Vagina (tissue), 2 donors: ENCODE data around the gene RTP3.

ENCODE experiments used
- CTCF ChIP-seq, 3 experiments: fragments of 450-650 bp in 2 of 3; fragments of 200-600 bp in 1 of 3; sonication (generic) in 1 of 3; IDR thresholded peaks; one replicate each; pipeline ENCODE4 v1.5.1; 2017 to 2019; ENCODE audit warnings: antibody characterized with exemption in 3 of 3, mild to moderate bottlenecking in 2 of 3, moderate library complexity in 2 of 3
- POLR2A ChIP-seq, 2 donors: fragments of 450-650 bp; IDR thresholded peaks; one replicate each; pipeline ENCODE4 v1.6.1; 2017; ENCODE audit warnings: antibody characterized with exemption in 2 of 2, mild to moderate bottlenecking in 2 of 2, moderate library complexity in 2 of 2
- POLR2AphosphoS5 ChIP-seq, 2 donors: sonication (generic); formaldehyde crosslinking; IDR thresholded peaks; one replicate each; pipeline ENCODE4 v1.9.0; 2017; ENCODE audit warnings: antibody characterized with exemption in 2 of 2, mild to moderate bottlenecking in 2 of 2, low read depth in 1 of 2; ENCODE audit not compliant: insufficient read depth in 1 of 2

- no peak for TF ChIP-seq CTCF (IDR thresholded peaks at IDR 0.05)
- TF ChIP-seq POLR2A (IDR thresholded peaks at IDR 0.05): no peak
- no peak for TF ChIP-seq POLR2AphosphoS5 (IDR thresholded peaks at IDR 0.05; ENCODE audit: insufficient read depth in 1 of 2, low read depth in 1 of 2)
These were observed 43.2 kb upstream of the RTP3 start for GRCh38 chr3:46454606-46455005.
